GM19455 (cell line): Measurements from ENCODE around the gene TMEM271.
"Not testable (repeated sequence)": the region's sequence is repeated elsewhere in the genome, so short reads cannot be mapped to it uniquely, and the experiment has no call there.

Source experiments
- ATAC-seq: cut with Tn5 transposase; IDR thresholded peaks from one replicate; pipeline ENCODE4 v1.9.1; 2021; ENCODE audit not compliant: unreplicated experiment

TMEM271 gene

GRCh38 chr4:566508-567295, 9.4 kb downstream of the TMEM271 start:
- ATAC-seq, result no peak

GRCh38 chr4:566035-566434, 10.1 kb downstream of the TMEM271 start:
- ATAC-seq, result no peak

- ATAC-seq, result not testable (repeated sequence)
These were observed 10.5 kb downstream of the TMEM271 start for GRCh38 chr4:565614-566013.

- not testable (repeated sequence) for ATAC-seq
These were observed 13.6 kb downstream of the TMEM271 start for GRCh38 chr4:562458-562857.

- ATAC-seq, result no peak
These were observed 14.7 kb downstream of the TMEM271 start for GRCh38 chr4:561426-561825.

GRCh38 chr4:560731-561291, 15.3 kb downstream of the TMEM271 start:
- ATAC-seq, result no peak

- no peak for ATAC-seq
These were observed 16.0 kb downstream of the TMEM271 start for GRCh38 chr4:560061-560460.

GRCh38 chr4:555566-556275, 20.4 kb downstream of the TMEM271 start:
- no peak for ATAC-seq

GRCh38 chr4:554793-555320, 21.2 kb downstream of the TMEM271 start:
- ATAC-seq, result not testable (repeated sequence)

GRCh38 chr4:552019-552418, 24.1 kb downstream of the TMEM271 start:
- no peak for ATAC-seq

- ATAC-seq, result not testable (repeated sequence)
These were observed 25.8 kb downstream of the TMEM271 start for GRCh38 chr4:550268-550667.

- ATAC-seq, result no peak
These were observed 27.1 kb downstream of the TMEM271 start for GRCh38 chr4:548976-549375.

GRCh38 chr4:545612-546011, 30.5 kb downstream of the TMEM271 start:
- ATAC-seq, result no peak

GRCh38 chr4:544386-545105, 31.5 kb downstream of the TMEM271 start:
- ATAC-seq, result no peak

GRCh38 chr4:541271-541670, 34.8 kb downstream of the TMEM271 start:
- no peak for ATAC-seq

- ATAC-seq, result no peak
These were observed 37.5 kb downstream of the TMEM271 start for GRCh38 chr4:538542-539142.

- ATAC-seq, result no peak
These were observed 38.4 kb downstream of the TMEM271 start for GRCh38 chr4:537436-538264.

- no peak for ATAC-seq
These were observed 39.6 kb downstream of the TMEM271 start for GRCh38 chr4:536351-536972.

GRCh38 chr4:535924-536281, 40.2 kb downstream of the TMEM271 start:
- no peak for ATAC-seq
